IPS-NIHi11 (cell line): Measurements from ENCODE around the gene GRID2.

ENCODE experiments used
- DNase-seq: peaks from one replicate; pipeline ENCODE4 v3.0.0; 2012; ENCODE audit warnings: mixed read lengths, low spot score

The GRID2 gene

DNA sequence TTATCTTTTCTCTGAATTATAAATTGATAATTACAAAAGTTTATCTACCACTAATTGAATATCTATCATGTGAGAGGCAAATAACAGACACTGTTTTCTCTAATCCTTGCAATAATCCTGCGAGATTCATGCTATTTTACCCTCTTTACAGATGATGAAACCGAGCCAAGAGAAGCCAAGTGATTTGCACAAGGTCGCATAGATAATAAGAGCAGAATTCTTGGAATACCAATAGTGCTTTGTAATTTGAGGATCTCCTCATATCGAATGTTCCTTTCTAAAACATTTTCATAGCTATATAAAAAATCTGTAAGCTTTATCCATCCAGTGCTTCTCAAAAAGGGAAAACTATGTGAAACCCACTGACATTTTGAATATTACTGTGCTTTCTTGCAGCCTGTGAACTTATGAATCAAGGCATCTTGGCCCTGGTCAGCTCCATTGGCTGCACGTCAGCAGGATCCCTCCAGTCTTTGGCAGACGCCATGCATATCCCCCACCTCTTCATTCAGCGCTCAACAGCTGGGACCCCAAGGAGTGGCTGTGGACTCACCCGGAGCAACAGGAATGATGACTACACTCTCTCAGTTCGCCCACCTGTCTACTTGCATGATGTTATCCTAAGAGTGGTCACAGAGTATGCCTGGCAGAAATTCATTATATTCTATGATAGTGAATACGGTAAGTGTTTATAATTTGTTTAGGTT lies 781.0 kb downstream of the GRID2 start:
- DNase-seq: peak; percentile 31

DNA sequence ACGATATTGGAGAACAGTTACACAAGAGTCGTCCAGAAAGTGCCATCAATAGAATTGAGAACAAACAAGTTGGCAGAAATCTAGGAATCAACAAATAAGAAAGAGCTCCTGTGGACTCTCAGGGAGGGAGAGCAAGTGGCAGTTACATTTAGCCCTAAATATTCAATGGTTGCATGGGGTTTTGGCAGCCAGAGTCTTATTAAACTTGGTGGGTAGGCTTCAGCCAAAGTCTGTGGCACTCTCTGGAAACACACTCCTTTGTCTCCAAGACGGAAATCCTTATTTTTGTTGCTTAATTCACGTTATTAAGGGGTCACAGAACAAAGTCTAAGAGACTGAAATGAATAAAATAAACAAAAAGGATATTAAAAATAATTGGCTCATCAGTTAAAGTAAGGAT lies 782.6 kb downstream of the GRID2 start:
- DNase-seq: no peak

DNA sequence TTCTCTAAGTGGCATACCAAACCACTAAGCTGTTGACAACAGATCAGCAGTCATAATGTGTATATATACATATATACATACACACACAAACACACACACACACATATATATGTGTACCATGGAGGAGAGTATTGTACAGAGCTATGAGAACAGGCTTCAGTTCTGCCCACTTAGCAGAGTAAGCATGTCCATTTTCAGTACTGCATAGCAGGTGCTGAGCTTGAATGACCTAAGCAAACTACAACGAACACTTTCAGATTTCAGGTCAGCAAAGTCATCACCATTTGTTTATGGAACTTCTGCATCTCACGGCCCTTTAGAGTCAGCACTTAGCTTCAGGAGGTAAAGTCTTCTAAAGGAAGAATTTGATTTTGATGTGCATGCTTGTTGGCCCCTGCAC lies 789.0 kb downstream of the GRID2 start:
- DNase-seq: no peak

DNA sequence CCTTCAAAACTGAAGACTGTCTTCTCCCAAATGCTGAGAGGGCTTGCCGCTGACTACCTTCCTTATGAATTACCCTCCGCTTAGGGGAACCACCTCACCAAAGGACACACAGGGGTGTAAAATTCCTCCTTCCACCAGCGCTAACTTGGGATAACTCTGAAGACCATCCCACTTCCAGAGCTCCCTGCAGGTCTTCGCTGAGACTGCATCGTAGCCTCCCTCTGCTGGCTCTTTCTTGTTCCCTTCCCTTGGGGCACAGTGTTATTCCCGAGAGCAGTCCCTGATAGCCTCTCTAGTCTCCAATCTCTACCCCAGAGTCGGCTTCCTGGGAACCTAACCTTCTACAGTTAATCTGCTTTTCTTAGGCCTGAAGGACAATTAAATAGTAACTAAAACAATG lies 799.3 kb downstream of the GRID2 start:
- no peak for DNase-seq

DNA sequence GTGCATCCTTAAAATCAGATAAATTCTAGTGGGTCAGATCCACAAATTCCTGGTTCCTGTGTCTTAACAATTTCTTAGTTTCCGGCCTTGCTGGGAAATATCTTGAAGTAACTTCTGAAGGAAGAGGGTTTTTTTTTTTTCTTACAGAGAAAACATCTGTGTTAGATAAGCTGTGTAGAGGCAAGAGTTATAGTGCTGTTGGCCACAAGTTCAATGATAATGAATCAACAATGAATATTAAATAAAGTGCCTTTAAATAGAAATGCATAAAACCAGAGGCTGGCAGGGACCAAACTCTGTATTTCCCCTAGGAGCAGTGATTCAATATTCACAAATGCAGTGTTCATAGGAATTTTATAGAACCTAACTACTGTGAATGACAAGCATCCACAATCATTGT lies 812.9 kb downstream of the GRID2 start:
- no peak for DNase-seq

DNA sequence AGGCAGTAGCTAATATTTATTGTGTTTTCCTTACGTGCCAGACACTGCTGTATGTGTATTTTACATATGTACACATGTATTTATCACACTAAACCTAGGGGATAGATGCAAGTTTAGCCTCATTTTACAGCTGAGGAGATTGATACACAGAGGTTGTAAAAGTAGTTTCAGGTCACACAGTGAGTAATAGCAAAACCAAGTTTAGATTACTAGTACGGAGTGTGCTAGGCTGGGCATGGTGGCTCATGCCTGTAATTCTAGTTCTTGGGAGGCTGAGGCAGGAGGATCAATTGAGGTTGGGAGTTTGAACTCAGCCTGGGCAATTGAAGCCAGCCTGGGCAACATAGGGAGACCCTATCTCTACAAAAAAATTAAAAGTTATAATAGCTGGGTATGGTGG lies 823.7 kb downstream of the GRID2 start:
- DNase-seq: no peak

DNA sequence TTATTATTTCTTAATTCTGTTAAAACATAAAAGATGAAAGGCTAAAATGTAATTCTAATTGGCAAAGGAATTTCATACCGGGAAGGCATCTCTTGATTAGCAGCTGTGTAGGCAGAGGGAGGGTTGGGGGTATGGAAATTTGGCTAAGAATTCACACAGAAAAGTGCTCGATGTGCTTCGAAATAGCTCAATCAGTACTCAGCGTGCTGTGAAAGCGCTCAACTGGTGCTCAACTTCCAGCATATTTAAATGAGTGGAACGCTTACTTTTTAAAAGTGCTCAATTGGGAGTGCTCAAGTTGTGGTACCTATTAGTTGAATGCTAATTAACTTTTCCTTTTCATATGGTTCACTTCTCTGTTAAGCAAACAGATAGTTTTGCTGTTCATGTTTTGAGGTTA lies 828.9 kb downstream of the GRID2 start:
- DNase-seq: peak; percentile 12

DNA sequence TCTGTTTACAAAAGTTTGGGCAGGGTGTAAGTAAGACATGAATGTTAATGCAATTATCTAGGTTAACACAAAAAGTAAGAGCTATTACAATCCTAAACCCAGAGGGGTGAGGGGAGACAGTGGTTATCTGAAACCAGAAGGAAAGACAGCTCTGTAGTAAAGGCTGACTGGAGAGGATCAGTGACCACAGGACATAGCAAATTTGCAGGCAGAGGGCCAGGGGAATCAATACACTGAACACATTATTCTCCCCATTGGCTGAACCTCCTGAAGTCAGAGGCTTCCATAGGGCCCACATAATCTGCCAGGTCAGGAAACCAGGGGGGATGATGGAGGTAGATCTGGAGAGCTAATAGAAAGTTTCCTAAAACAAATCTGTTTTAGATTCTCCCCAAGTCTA lies 835.4 kb downstream of the GRID2 start:
- no peak for DNase-seq

DNA sequence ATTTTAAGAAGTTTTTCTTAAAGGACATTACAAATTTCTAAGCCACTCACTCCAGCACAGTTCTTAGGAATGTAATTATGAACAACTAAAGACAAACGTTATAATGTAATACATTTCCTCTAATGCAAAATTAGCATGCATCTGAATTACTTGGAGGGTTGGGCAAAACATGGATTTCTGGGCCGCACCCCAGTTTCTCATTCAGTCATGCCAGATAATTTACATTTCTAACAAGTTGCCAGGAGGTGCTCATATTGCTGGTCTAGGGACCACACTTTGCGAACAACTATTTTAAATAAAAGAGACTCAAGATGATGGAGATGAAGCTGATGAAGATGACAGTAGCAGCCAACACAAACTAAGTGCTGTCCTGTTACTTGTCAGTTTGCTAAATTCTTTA lies 840.1 kb downstream of the GRID2 start:
- no peak for DNase-seq

DNA sequence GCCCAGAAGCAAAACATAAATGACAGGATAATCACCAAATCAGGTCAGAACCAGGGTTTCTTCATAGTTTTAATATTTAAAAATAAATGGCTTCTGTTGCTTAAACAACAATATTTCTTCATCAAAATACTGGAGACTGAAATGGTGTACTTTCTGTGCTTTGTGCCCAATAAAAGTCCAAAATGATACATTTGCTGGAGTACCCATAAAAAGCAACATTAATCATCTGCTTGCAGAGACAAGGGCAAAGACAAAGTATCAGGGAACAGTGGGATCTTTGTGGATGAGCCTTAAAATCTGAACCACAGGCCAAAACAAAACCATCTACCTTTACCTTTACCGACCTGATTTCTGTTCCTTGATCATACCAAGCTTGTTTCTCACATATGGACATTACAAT lies 840.9 kb downstream of the GRID2 start:
- DNase-seq: no peak

DNA sequence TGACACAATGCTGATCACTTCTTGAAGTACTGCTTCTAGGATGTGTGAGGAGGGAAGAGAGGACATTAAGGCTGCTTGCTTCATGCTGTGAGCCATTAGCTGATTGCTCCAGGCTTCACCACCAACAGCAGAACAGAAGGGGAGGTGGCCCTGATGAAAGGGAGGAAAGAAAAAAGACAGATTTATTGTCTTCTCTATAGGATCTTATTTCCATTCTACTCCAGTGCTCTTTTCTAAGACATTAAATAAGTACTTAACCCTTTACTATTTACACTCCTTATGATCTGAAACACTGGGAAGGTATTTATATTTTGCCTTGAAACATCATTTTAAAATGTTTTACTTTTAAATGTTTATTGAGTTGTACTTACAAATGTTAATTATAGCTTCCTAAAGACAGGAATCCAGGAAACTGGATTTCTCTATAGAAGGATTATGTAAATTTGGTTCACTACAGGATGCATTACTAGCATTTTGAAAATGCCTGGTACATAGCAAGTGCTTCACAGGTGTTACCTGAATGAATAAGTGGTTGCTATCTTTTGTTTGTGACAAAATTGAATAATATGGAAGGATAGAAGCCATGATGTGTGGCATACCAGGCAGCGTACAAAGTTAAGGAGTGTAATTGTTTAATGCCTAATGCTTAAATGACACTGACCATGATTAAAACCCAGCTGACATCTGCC lies 843.9 kb downstream of the GRID2 start:
- DNase-seq: peak; percentile 55

DNA sequence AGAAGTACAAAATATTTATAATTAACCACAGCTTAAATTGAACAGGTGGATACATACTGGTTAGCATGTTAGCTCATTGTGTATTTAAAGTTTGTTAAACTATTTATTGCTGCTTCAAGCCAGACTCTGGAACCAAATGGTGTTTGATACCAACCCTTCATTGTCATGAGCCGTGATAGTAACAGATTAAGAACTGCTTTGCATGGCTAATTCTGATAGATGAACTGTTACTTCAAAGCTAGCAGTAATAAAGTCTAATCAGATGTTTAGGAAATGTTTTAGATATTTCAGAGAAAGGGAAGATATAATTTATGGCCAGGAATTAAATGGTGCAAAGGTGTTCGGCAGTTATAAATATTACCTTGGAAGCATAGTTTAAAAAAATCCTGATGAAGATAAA lies 848.7 kb downstream of the GRID2 start:
- DNase-seq: no peak

DNA sequence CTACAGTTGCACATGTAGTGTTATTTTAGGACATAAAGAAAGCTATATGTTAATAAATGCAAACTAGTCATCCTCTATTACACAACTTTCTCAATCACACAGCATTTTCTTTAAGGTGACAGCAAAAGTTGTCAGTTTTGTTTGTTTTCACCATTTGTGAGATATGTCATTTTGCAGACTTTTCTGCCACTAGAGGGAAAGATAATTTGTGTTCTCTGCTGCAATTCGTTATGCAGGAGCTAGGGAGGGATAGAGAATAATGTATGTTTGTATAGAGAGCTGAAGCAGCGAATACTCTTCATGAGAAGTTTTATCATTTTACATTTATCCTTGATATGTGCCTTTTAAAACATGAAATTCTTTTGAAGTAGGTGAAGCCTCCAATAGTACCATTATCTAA lies 854.2 kb downstream of the GRID2 start:
- no peak for DNase-seq

DNA sequence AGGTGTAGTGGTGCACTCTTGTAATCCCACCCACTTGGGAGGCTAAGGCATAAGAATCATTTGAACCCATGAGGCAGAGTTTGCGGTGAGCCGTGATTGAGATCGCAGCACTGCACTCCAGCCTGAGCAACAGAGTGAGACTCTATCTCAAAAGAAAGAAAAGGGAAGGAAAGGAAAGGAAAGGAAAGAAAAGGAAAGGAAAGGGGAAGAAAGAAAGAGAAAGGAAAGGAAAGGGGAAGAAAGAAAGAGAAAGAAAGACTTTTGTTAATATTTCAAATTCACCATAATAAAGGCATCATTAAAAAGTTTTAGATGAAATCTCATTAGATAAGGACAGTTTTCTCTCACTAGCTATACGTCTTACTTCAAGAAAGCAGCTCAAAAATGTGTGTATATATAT lies 864.3 kb downstream of the GRID2 start:
- DNase-seq: no peak

DNA sequence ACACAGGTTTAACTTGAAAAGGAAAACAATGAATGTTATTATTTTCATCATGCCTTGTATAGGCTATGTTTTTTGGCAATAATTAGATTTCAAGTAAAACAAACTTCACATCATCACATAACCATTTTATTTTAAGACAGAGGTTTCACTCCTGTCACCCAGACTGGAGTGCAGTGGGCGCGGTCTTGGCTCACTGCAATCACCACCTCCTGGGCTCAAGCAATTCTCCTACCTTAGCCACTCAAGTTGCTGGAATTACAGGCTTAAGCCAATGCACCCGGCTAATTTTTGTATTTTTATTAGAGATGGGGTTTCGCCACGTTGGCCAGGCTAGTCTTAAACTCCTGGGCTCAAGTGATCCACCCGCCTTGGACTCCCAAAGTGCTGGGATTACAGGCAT lies 866.2 kb downstream of the GRID2 start:
- no peak for DNase-seq

DNA sequence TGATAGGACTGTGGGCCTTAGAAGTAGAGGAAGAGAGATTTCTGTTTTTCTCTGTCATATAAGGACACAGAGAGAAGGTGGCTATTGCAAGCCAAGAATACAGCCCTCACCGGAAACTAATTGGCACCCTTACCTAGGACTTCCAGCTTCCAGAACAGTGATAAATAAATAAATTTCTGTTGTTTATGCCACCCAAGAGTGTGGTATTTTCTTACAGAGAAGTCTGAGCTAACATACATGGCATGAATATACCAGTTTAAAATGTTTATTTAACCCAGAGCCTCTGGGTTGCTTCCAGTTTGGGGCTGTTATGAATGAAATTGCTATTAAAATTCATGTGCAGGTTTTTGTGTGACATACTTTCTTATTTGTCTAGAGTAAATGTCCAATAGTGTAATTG lies 870.8 kb downstream of the GRID2 start:
- no peak for DNase-seq

DNA sequence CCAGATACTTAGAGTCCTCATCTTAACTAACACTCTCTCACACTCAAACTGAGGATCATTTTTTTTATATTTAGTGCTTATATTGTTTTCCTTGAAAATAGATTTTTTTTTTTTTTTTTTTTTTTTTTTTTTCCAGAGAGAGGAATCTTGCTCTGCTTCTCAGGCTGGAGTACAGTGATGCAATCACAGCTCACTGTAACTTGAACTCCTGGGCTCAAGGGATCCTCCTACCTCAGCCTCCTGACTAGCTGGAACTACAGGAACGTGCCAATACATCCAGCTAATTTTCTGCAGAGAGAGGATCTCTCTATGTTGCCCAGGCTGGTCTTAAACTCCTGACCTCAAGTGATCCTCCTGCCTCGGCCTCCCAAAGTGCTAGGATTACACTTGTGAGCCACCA lies 874.5 kb downstream of the GRID2 start:
- DNase-seq: no peak

DNA sequence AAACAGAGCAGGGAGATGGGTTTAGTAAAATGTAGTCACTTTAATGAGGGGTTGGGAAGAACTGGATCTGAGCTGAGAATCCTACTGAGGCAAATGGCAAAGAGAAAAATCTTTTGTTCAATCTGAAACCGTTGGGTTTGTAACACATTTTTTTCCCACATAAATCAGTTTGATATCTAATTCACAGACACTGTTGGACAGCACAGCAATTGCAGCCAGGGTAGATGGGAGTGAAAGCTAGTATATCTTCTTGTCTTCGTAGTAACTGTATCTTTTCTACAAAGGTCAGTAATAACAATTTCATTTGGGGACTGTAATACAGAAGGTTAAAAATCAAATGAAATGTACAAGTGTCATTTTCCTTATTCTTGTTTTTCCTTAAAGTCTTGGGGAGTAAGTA lies 875.3 kb downstream of the GRID2 start:
- no peak for DNase-seq

DNA sequence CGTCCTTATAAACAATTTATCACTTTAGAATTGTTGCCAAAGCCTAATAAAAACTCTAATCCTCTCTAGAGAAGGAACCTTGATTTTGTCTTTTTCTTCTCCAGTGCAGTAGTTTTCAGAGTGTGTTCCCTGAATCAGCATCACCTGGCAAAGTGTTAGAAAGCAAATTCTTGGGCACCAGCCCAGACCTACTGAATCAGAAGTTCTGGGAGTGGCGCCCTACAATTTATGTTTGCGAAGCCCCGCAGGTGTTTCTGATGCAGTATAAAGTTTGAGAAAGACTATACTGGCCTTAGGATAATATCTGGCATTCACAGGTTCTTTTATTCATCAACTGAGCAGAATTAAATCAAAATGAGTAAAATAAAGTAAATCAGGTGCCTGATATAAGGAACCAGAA lies 879.0 kb downstream of the GRID2 start:
- DNase-seq: no peak

DNA sequence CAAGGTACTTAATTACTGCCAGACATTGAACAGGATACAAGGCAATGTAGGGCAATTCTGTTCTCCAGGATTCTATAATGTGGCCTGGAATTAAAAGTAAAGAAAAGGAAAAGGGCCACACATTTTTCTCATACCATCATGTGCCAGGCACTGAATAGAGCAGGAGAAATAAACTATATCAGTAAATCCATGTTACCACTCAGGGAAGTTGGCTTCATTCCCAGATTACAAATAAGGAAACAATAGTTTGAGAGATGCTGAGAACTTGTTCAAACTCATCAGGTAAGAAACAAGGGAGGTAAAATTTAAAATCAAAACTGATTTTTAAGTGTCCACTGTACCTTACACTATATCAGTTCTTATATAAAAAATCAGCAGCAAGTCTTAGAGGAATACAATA lies 879.8 kb downstream of the GRID2 start:
- no peak for DNase-seq

DNA sequence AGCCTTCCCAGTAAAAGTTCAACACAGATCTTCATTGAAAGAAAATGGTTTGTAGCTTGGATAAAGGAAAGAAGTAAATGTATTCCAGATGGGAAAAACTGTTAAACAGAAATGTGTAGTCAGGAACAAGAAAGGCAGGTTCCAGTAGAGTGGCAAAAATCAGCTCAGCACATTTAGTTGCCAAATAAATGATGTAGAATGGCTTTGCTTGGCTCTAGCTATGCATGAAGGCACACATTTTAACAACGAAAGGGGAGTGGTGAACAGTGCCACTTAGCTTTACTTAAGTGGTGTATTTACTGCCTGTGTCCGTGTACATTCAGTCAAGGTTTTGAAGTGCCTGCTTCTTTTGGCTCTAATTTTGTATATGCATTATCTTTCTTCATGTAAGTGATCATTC lies 880.3 kb downstream of the GRID2 start:
- peak; percentile 8 for DNase-seq

DNA sequence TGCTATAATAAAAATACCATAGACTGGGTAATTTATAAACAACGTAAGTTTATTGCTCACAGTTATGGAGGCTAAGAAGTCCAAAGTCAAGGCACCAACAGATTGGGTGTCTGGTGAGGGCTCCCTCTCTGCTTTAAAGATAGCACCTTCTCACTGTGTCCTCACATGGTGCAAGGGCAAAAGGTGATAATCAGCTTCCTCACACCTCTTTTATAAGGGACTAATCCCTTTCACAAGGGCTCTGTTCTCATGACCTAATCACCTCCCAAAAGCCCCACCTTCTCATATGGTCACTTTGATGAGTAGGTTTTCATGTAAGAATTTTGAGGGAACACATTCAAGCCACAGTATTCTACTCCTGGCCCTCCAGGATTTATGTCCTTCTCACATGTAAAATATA lies 883.1 kb downstream of the GRID2 start:
- DNase-seq: no peak

DNA sequence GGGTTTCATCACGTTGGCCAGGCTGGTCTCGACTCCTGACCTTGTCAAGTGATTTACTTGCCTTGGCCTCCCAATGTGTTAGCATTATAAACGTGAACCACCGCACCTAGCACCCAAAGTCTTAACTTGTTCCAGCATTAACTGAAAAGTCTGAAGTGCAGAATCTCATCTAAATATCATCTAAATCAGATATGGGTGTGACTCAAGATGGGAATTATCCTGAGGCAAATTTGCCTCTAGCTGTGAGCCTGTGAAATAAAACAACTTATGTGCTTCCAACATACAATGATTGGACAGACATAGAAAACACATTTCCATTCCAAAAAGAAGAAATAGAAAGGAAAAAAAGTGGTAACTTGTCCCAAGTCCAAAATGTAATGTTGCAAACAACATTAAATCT lies 883.7 kb downstream of the GRID2 start:
- DNase-seq: no peak

DNA sequence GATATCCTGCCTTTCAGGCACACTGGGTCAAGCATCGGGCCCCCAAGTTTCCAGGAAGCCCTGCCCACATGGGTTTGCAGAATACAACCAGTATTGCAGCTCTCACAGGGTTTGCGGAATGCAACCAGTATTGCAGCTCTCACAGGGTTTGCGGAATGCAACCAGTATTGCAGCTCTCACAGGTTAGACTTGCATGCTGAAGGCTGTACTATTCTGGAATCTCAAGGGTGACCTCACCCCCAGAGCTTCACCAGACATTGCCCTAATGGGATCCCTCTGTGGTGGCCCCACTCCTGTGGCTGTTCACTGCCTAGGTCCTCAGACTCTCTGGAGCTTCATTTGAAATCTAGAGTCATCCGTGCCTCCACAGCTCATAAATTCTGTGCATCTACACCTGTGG lies 884.1 kb downstream of the GRID2 start:
- no peak for DNase-seq
